ENCODE measurements around the gene ALOXE3. TPM values are rescaled to one million over a fixed set of nuclear protein-coding genes. Genes with fewer than 3 reads are reported as not detected.
A peak's percentile ranks its signal among the peaks of the same experiment; 100 is the strongest.

Gene ALOXE3
- polyA plus RNA-seq, 2 of the 4 experiments (the other 2 are of a cell fraction): 0.35 to 0.40 TPM

GRCh38 chr17:8121407-8121680 lies 3.0 kb upstream of the ALOXE3 start:
- Histone ChIP-seq H3K27ac (peak overlapping the region; percentile 61 to 83), H3K9me3 (no peaks in the 10 kb centered on the region), H3K4me1 (peaks cover 27% of the 10 kb centered on the region), H3K4me3 (peak overlapping the region; percentile 56), H3K4me2 (peak overlapping the region; percentile 95)
- ChIA-PET CTCF (interaction anchor here (0.8 to 8.1 kb wide), 12 partner anchors 9 to 240 kb away, joined by 3 to 116 read pairs (median 6); partner anchors contain the start of genes TMEM107 and VAMP2), POLR2A (interaction anchor here (1.1 to 3.9 kb wide), 4 partner anchors 35 to 55 kb away, joined by 6 to 35 read pairs (median 8); no protein-coding TSS in a partner anchor)
- no peak for TF ChIP-seq NFE2L2 (conservative IDR thresholded peaks at IDR 0.05; ENCODE audit: low read length)
- TF ChIP-seq CTCF (IDR thresholded peaks at IDR 0.05): no peak
- no peak for TF ChIP-seq EHMT2 (IDR thresholded peaks at IDR 0.05; ENCODE audit: low read depth)
- no peak for TF ChIP-seq HMGXB4 (CRISPR knock-in tag; IDR thresholded peaks at IDR 0.05; ENCODE audit: borderline replicate concordance)
- no peak for TF ChIP-seq POLR2A (IDR thresholded peaks at IDR 0.05; ENCODE audit: low read length)
- TF ChIP-seq MAZ (IDR thresholded peaks at IDR 0.05; ENCODE audit: borderline replicate concordance, low read depth, low read length): no peak
- TF ChIP-seq HOXB13 (CRISPR knock-in tag; IDR thresholded peaks at IDR 0.05; ENCODE audit: low read depth): no peak
- TF ChIP-seq EP300 (IDR thresholded peaks at IDR 0.05): no peak
- no peak for TF ChIP-seq HOXA7 (CRISPR knock-in tag; IDR thresholded peaks at IDR 0.05)
- no peak for TF ChIP-seq ZSCAN20 (CRISPR knock-in tag; IDR thresholded peaks at IDR 0.05)
- no peak for TF ChIP-seq NPAS2 (CRISPR knock-in tag; IDR thresholded peaks at IDR 0.05; ENCODE audit: borderline replicate concordance)
- TF ChIP-seq RARB (CRISPR knock-in tag; IDR thresholded peaks at IDR 0.05): no peak
- TF ChIP-seq ELK1 (IDR thresholded peaks at IDR 0.05; ENCODE audit: low read depth, low read length): no peak
- no peak for TF ChIP-seq MAFK (IDR thresholded peaks at IDR 0.05; ENCODE audit: partially characterized antibody)
- no peak for TF ChIP-seq CHD4 (IDR thresholded peaks at IDR 0.05; ENCODE audit: borderline replicate concordance)
- TF ChIP-seq RCOR1 (IDR thresholded peaks at IDR 0.05; ENCODE audit: low read depth, low read length): no peak
- no peak for TF ChIP-seq CBX8 (IDR thresholded peaks at IDR 0.05)
- TF ChIP-seq SREBF2 (IDR thresholded peaks at IDR 0.05): no peak
- ATAC-seq (0 out of 6 replicates have a peak, but pooled peaks of 1 of the 2 experiments have one; percentile 0), DNase-seq (ENCODE audit: low read depth in 1 of 2, low spot score in 1 of 2) (no peak), FAIRE-seq (no peak)
- WGBS (ENCODE audit: missing lambda C conversion rate): under 1% methylated on average over 11 of the region's 25 CpGs

- peak; percentile 78 to 93 for DNase-seq (ENCODE audit: low read depth in 1 of 2, low spot score in 1 of 2)
- TF ChIP-seq NR3C1 (IDR thresholded peaks at IDR 0.05) (no peak), ESRRA (IDR thresholded peaks at IDR 0.05; ENCODE audit: borderline replicate concordance, low read length) (no peak), NFE2L2 (conservative IDR thresholded peaks at IDR 0.05; ENCODE audit: low read length) (no peak), KDM1A (IDR thresholded peaks at IDR 0.05; ENCODE audit: low read depth) (no peak; the same call in 1 of the 2 replicates), HOXA7 (CRISPR knock-in tag; IDR thresholded peaks at IDR 0.05) (0 out of 2 replicates have a peak, but pooled peaks have one; percentile 30), REST (IDR thresholded peaks at IDR 0.05) (peak; percentile 48; the same call in 1 of the 2 replicates), ZSCAN20 (CRISPR knock-in tag; IDR thresholded peaks at IDR 0.05) (no peak), MAX (IDR thresholded peaks at IDR 0.05) (peak; percentile 64), MAFK (IDR thresholded peaks at IDR 0.05; ENCODE audit: partially characterized antibody) (peak; percentile 29), MAZ (IDR thresholded peaks at IDR 0.05; ENCODE audit: borderline replicate concordance, low read depth, low read length) (no peak), FOXS1 (CRISPR knock-in tag; IDR thresholded peaks at IDR 0.05) (0 out of 2 replicates have a peak, but pooled peaks have one; percentile 43), GATA3 (IDR thresholded peaks at IDR 0.05; ENCODE audit: borderline replicate concordance) (peak; percentile 8; the same call in 1 of the 2 replicates), HOXB13 (CRISPR knock-in tag; IDR thresholded peaks at IDR 0.05; ENCODE audit: low read depth) (peak; percentile 59; the same call in 1 of the 2 replicates), NPAS2 (CRISPR knock-in tag; IDR thresholded peaks at IDR 0.05; ENCODE audit: borderline replicate concordance) (no peak)
Measured at GRCh38 chr17:8120520-8121406, 2.4 kb upstream of the ALOXE3 start.

More at GRCh38 chr17:8120520-8121406, 2.4 kb upstream of the ALOXE3 start:
- H3K4me2 ChIP-seq: peak overlapping the region; percentile 95
- ChIA-PET CTCF (interaction anchor here (0.7 to 24.1 kb wide), 18 partner anchors 15 to 180 kb away, joined by 3 to 1490 read pairs (median 10); partner anchors contain the start of genes ALOX12B, PER1 and VAMP2), POLR2A (interaction anchor here (0.5 to 4.4 kb wide), 19 partner anchors 33 to 256 kb away, joined by 3 to 41 read pairs (median 7); partner anchors contain the start of genes CTC1, KRABD2, PFAS and SLC25A35)
- H3K27ac ChIP-seq: peak overlapping the region; percentile 65 to 83
- ATAC-seq (peak; percentile 1 to 6; a peak in 3 of 6 replicates), FAIRE-seq (no peak)
- H3K4me1 ChIP-seq: peaks cover 27% of the 10 kb centered on the region
- H3K4me3 ChIP-seq: peak overlapping the region; percentile 56
- H3K9me3 ChIP-seq: no peaks in the 10 kb centered on the region
- under 1% methylated on average over 40 of the region's 40 CpGs for WGBS (ENCODE audit: missing lambda C conversion rate)

All from A549 (cell line).